DMS153 treated with DMSO at 0.1 percent for 48 hours (cell line): ENCODE data around the gene ASMT.
"Not testable (repeated sequence)": the region's sequence is repeated elsewhere in the genome, so short reads cannot be mapped to it uniquely, and the experiment has no call there.

ENCODE experiments used
- DNase-seq: peaks from one replicate; lab custom pipeline; 2025; ENCODE audit not compliant: unreplicated experiment; lab: John Stamatoyannopoulos, UW

ASMT gene

GRCh38 chrX:1646009-1646408 lies 31.1 kb downstream of the ASMT start:
- no peak for DNase-seq

GRCh38 chrX:1649621-1650020 lies 34.8 kb downstream of the ASMT start:
- no peak for DNase-seq

- DNase-seq, result not testable (repeated sequence)
Observed at GRCh38 chrX:1652011-1652811, 37.4 kb downstream of the ASMT start.

- DNase-seq, result no peak
Observed at GRCh38 chrX:1656379-1656778, 41.5 kb downstream of the ASMT start.

GRCh38 chrX:1657367-1658070 lies 42.7 kb downstream of the ASMT start:
- DNase-seq, result no peak

- DNase-seq, result no peak
Observed at GRCh38 chrX:1658071-1658491, 43.2 kb downstream of the ASMT start.

- no peak for DNase-seq
Observed at GRCh38 chrX:1659664-1660461, 45.0 kb downstream of the ASMT start.

- DNase-seq, result no peak
Observed at GRCh38 chrX:1661048-1661921, 46.4 kb downstream of the ASMT start.

- no peak for DNase-seq
Observed at GRCh38 chrX:1661922-1662221, 47.0 kb downstream of the ASMT start.

- DNase-seq, result no peak
Observed at GRCh38 chrX:1667566-1667965, 52.7 kb downstream of the ASMT start.

- no peak for DNase-seq
Observed at GRCh38 chrX:1673337-1673736, 58.5 kb downstream of the ASMT start.

- no peak for DNase-seq
Observed at GRCh38 chrX:1676866-1677265, 62.0 kb downstream of the ASMT start.

- DNase-seq, result no peak
Observed at GRCh38 chrX:1679238-1679637, 64.4 kb downstream of the ASMT start.

- DNase-seq, result no peak
Observed at GRCh38 chrX:1681439-1681838, 66.6 kb downstream of the ASMT start.

- DNase-seq, result not testable (repeated sequence)
Observed at GRCh38 chrX:1681856-1682255, 67.0 kb downstream of the ASMT start.

- not testable (repeated sequence) for DNase-seq
Observed at GRCh38 chrX:1682501-1682900, 67.6 kb downstream of the ASMT start.

- not testable (repeated sequence) for DNase-seq
Observed at GRCh38 chrX:1684883-1685282, 70.0 kb downstream of the ASMT start.

GRCh38 chrX:1685444-1685880 lies 70.6 kb downstream of the ASMT start:
- DNase-seq, result not testable (repeated sequence)

GRCh38 chrX:1686642-1687041 lies 71.8 kb downstream of the ASMT start:
- DNase-seq, result no peak
